C4-2B (cell line): ENCODE measurements around the gene TTC23.

Source experiments
- H3K27ac ChIP-seq: fragments of 450-650 bp; 2 replicates; pipeline ENCODE4 v1.5.1; 2017
- CTCF ChIP-seq: fragments of 450-650 bp; conservative IDR thresholded peaks from 2 replicates; pipeline ENCODE4 v1.5.1; 2017; ENCODE audit warnings: mild to moderate bottlenecking
- ZFX ChIP-seq: fragments of 450-650 bp; IDR thresholded peaks from 2 replicates; pipeline ENCODE4 v1.6.1; 2017

Gene TTC23

GRCh38 chr15:99279827-99280226, 30.4 kb upstream of the TTC23 start:
- TF ChIP-seq ZFX, result no peak
- no peak for TF ChIP-seq CTCF
- H3K27ac ChIP-seq, result no peak overlapping the region

GRCh38 chr15:99279290-99279689, 29.9 kb upstream of the TTC23 start:
- H3K27ac ChIP-seq, result no peak overlapping the region
- TF ChIP-seq CTCF (no peak), ZFX (no peak)

- TF ChIP-seq CTCF (no peak), ZFX (no peak)
- no peak overlapping the region for H3K27ac ChIP-seq
Observed at GRCh38 chr15:99275525-99276128, 26.2 kb upstream of the TTC23 start.

GRCh38 chr15:99275061-99275460, 25.7 kb upstream of the TTC23 start:
- H3K27ac ChIP-seq, result no peak overlapping the region
- no peak for TF ChIP-seq CTCF
- TF ChIP-seq ZFX, result no peak

- TF ChIP-seq CTCF (no peak), ZFX (no peak)
- H3K27ac ChIP-seq, result no peak overlapping the region
Observed at GRCh38 chr15:99273801-99274200, 24.4 kb upstream of the TTC23 start.

- TF ChIP-seq ZFX (no peak), CTCF (no peak)
- H3K27ac ChIP-seq, result no peak overlapping the region
Observed at GRCh38 chr15:99268431-99268830, 19.1 kb upstream of the TTC23 start.

- TF ChIP-seq CTCF (no peak), ZFX (no peak)
- no peak overlapping the region for H3K27ac ChIP-seq
Observed at GRCh38 chr15:99267957-99268356, 18.6 kb upstream of the TTC23 start.
